A549 (cell line): ENCODE results near the gene BCAS3. TPM values are rescaled to one million over a fixed set of nuclear protein-coding genes. Genes with fewer than 3 reads are reported as not detected.

Source experiments
- ATAC-seq, 2 experiments: fragments of 200-7000 bp in 1 of 2; fragments of >200 bp in 1 of 2; cut with Nextera tagmentation in 1 of 2; cut with Tn5 transposase in 1 of 2; 3 replicates each; pipeline versions ENCODE4 v1.8.0 to v1.9.1; 2018 to 2020; ENCODE audit warnings: mild to moderate bottlenecking in 1 of 2, moderate library complexity in 1 of 2
- CTCF ChIA-PET: fragments of 300-600 bp; sonication (Branson Sonifier 250); formaldehyde crosslinking; extraction: SDS; loops from one replicate; lab custom pipeline; 2021; ENCODE audit warnings: antibody characterized with exemption, inconsistent platforms; lab: Yijun Ruan, JAX
- POLR2A ChIA-PET: fragments of 350-600 bp; formaldehyde crosslinking; extraction: SDS; loops from one replicate; lab custom pipeline; 2021; ENCODE audit warnings: antibody characterized with exemption, inconsistent platforms; lab: Yijun Ruan, JAX
- DNase-seq, 2 experiments: peaks; one replicate each; pipeline versions ENCODE4 v3.0.0 to v3.0.0-alpha.2; 2011 to 2016; ENCODE audit warnings: low read depth in 1 of 2, low spot score in 1 of 2
- FAIRE-seq: peaks from 2 replicates; lab custom pipeline; 2011; peaks lifted over from hg19 to GRCh38; lab: Jason Lieb, UNC
- H3K27ac ChIP-seq, 2 experiments: fragments of >200 bp; sonication (Bioruptor Twin); formaldehyde crosslinking; 3 replicates each; pipeline ENCODE4 v1.5.1; 2016 to 2017
- H3K4me1 ChIP-seq: fragments of >200 bp; sonication (Bioruptor Twin); formaldehyde crosslinking; 3 replicates; pipeline ENCODE4 v1.6.1; 2016
- H3K4me2 ChIP-seq: fragments of >200 bp; sonication (Bioruptor Twin); formaldehyde crosslinking; 3 replicates; pipeline ENCODE4 v1.6.1; 2016
- H3K4me3 ChIP-seq: fragments of >200 bp; sonication (Bioruptor Twin); formaldehyde crosslinking; 3 replicates; pipeline ENCODE4 v1.5.1; 2016
- H3K9me3 ChIP-seq: fragments of >200 bp; sonication (Bioruptor Twin); formaldehyde crosslinking; 3 replicates; pipeline ENCODE4 v1.6.1; 2016
- ATOH8 ChIP-seq: fragments of 250-450 bp; sonication (Bioruptor Pico); IDR thresholded peaks from 2 replicates; pipeline ENCODE4 v1.5.0; 2020; ENCODE audit warnings: low read depth, mild to moderate bottlenecking, moderate library complexity
- BCL3 ChIP-seq: fragments of >200 bp; sonication (Bioruptor Twin); formaldehyde crosslinking; IDR thresholded peaks from 3 replicates; pipeline ENCODE4 v1.6.1; 2016
- BHLHE40 ChIP-seq: IDR thresholded peaks from 2 replicates; pipeline ENCODE4 v1.6.1; 2012; ENCODE audit warnings: low read depth, low read length, inconsistent platforms
- CBX2 ChIP-seq: fragments of 200-600 bp; sonication (generic); IDR thresholded peaks from 2 replicates; pipeline ENCODE4 v1.6.1; 2016; ENCODE audit warnings: low read depth, mild to moderate bottlenecking, borderline replicate concordance
- CHD4 ChIP-seq: fragments of 200-600 bp; sonication (generic); IDR thresholded peaks from 2 replicates; pipeline ENCODE4 v1.6.1; 2016; ENCODE audit warnings: antibody characterized with exemption, mild to moderate bottlenecking, borderline replicate concordance
- E2F6 ChIP-seq: IDR thresholded peaks from 2 replicates; pipeline ENCODE4 v1.6.1; 2012; ENCODE audit warnings: low read depth, borderline replicate concordance
- FOSL2 ChIP-seq, 2 experiments: fragments of 450-650 bp in 1 of 2; fragments of >200 bp in 1 of 2; sonication (Bioruptor Twin) in 1 of 2; formaldehyde crosslinking; IDR thresholded peaks; 2 replicates each; pipeline versions ENCODE4 v1.5.0 to v1.6.1; 2016 to 2020; ENCODE audit warnings: mild to moderate bottlenecking in 1 of 2, moderate library complexity in 1 of 2
- FOXS1 ChIP-seq: fragments of 250-450 bp; sonication (Bioruptor Pico); IDR thresholded peaks from 2 replicates; pipeline ENCODE4 v1.5.0; 2020; ENCODE audit warnings: mild to moderate bottlenecking, moderate library complexity
- HDAC2 ChIP-seq: fragments of 200-600 bp; sonication (generic); IDR thresholded peaks from 2 replicates; pipeline ENCODE4 v1.6.1; 2016
- HOXA7 ChIP-seq: fragments of 250-450 bp; sonication (Bioruptor Pico); IDR thresholded peaks from 2 replicates; pipeline ENCODE4 v1.5.0; 2020; ENCODE audit warnings: mild to moderate bottlenecking, moderate library complexity
- HOXB13 ChIP-seq: fragments of 250-450 bp; sonication (Bioruptor Pico); IDR thresholded peaks from 2 replicates; pipeline ENCODE4 v1.5.0; 2020; ENCODE audit warnings: low read depth, mild to moderate bottlenecking, moderate library complexity
- HOXB5 ChIP-seq: fragments of 250-450 bp; sonication (Bioruptor Pico); IDR thresholded peaks from 2 replicates; pipeline ENCODE4 v1.5.0; 2020; ENCODE audit warnings: mild to moderate bottlenecking, moderate library complexity
- JUN ChIP-seq, 2 experiments: fragments of >200 bp; sonication (Bioruptor Twin); formaldehyde crosslinking; IDR thresholded peaks; 2 replicates in 1 of 2; 3 replicates in 1 of 2; pipeline ENCODE4 v1.6.1; 2016 to 2017
- MAX ChIP-seq: IDR thresholded peaks from 2 replicates; pipeline ENCODE4 v1.6.1; 2012
- MYC ChIP-seq: IDR thresholded peaks from 2 replicates; pipeline ENCODE4 v1.6.1; 2012; ENCODE audit warnings: mild to moderate bottlenecking, inconsistent platforms, low read length, improper control_type of control experiment, borderline replicate concordance
- NPAS2 ChIP-seq: fragments of 250-450 bp; sonication (Bioruptor Pico); IDR thresholded peaks from 2 replicates; pipeline ENCODE4 v1.8.0; 2022; ENCODE audit warnings: mild to moderate bottlenecking, moderate library complexity, borderline replicate concordance
- PBX3 ChIP-seq: IDR thresholded peaks from 2 replicates; pipeline ENCODE4 v1.6.1; 2012
- POLR2A ChIP-seq: IDR thresholded peaks from 2 replicates; pipeline ENCODE4 v1.6.1; 2012; ENCODE audit warnings: mild to moderate bottlenecking, low read length
- POLR2AphosphoS2 ChIP-seq: conservative IDR thresholded peaks from 2 replicates; pipeline ENCODE4 v1.6.1; 2012; ENCODE audit warnings: low read length, improper control_type of control experiment, inconsistent platforms
- RAD21 ChIP-seq, 2 experiments: fragments of >200 bp in 1 of 2; sonication (Bioruptor Twin) in 1 of 2; formaldehyde crosslinking in 1 of 2; IDR thresholded peaks in 1 of 2; conservative IDR thresholded peaks in 1 of 2; 2 replicates in 1 of 2; 3 replicates in 1 of 2; pipeline ENCODE4 v1.6.1; 2012 to 2018; ENCODE audit warnings: inconsistent platforms in 1 of 2
- REST ChIP-seq: fragments of 200-600 bp; sonication (generic); IDR thresholded peaks from 2 replicates; pipeline ENCODE4 v1.6.1; 2016; ENCODE audit warnings: antibody characterized with exemption, mild to moderate bottlenecking, moderate library complexity
- RNF2 ChIP-seq: fragments of 200-600 bp; sonication (generic); IDR thresholded peaks from 2 replicates; pipeline ENCODE4 v1.6.1; 2016; ENCODE audit warnings: low read depth, mild to moderate bottlenecking, antibody characterized with exemption, moderate library complexity, borderline replicate concordance
- TP53 ChIP-seq: fragments of 250-450 bp; sonication (Bioruptor Pico); IDR thresholded peaks from 2 replicates; pipeline ENCODE4 v1.5.0; 2021; ENCODE audit warnings: mild to moderate bottlenecking, moderate library complexity
- ZFP36 ChIP-seq: fragments of 450-650 bp; IDR thresholded peaks from 2 replicates; pipeline ENCODE4 v1.6.1; 2014; ENCODE audit warnings: borderline replicate concordance; ENCODE audit not compliant: partially characterized antibody
- ZNF302 ChIP-seq: fragments of 250-450 bp; sonication (Bioruptor Pico); IDR thresholded peaks from 2 replicates; pipeline ENCODE4 v1.9.0; 2021; ENCODE audit warnings: inconsistent platforms, mild to moderate bottlenecking, moderate library complexity
- WGBS: methylation state at CpG from one replicate; pipeline ENCODE4 v1.1.6; 2017; ENCODE audit errors: missing lambda C conversion rate; 5-methylcytosine and 5-hydroxymethylcytosine counted together
- polyA plus RNA-seq, 4 experiments: library from polyadenylated mRNA; depleted of rRNA in 3 of 4; stranded (reverse); fragments of >200 nt; fragmentation: RNase III in 1 of 4; extraction: RNeasy Plus Mini Kit Qiagen cat#74134 plus additional on column Dnase treatment in 1 of 4; gene quantifications; 2 replicates in 3 of 4; 3 replicates in 1 of 4; pipeline ENCODE4 v1.2.3, GENCODE V29; 2011 to 2017

The BCAS3 gene
- polyA plus RNA-seq, 2 of the 4 experiments (the other 2 are of a cell fraction) = 14.7 to 43.4 TPM

GRCh38 chr17:61303817-61304096, 626.1 kb downstream of the BCAS3 start:
- no peak overlapping the region for H3K4me2 ChIP-seq
- ChIA-PET CTCF (interaction anchor here (0.9 kb wide), 1 partner anchor 13 kb away, joined by 3 read pairs; no protein-coding TSS in a partner anchor), POLR2A (no interaction called here)
- ATAC-seq = no peak
- no peak for FAIRE-seq
- H3K27ac ChIP-seq = no peak overlapping the region
- no peak for DNase-seq
- no peaks in the 10 kb centered on the region for H3K9me3 ChIP-seq
- H3K4me3 ChIP-seq = no peak overlapping the region
- no peak for TF ChIP-seq FOSL2 (IDR thresholded peaks at IDR 0.05)
- TF ChIP-seq FOSL2 (CRISPR knock-in tag; IDR thresholded peaks at IDR 0.05) = no peak
- no peak for TF ChIP-seq CBX2
- TF ChIP-seq POLR2A = no peak
- no peak for TF ChIP-seq JUN (IDR thresholded peaks at IDR 0.05)
- TF ChIP-seq HOXB13 (CRISPR knock-in tag) = no peak
- no peak for TF ChIP-seq MAX
- TF ChIP-seq TP53 (CRISPR knock-in tag) = no peak
- no peak for TF ChIP-seq FOXS1 (CRISPR knock-in tag)
- no peak for TF ChIP-seq ZFP36
- no peak for TF ChIP-seq HOXA7 (CRISPR knock-in tag)
- peaks cover 12% of the 10 kb centered on the region for H3K4me1 ChIP-seq

GRCh38 chr17:61305024-61305423, 627.4 kb downstream of the BCAS3 start:
- Histone ChIP-seq H3K4me2 (no peak overlapping the region), H3K4me3 (no peak overlapping the region), H3K27ac (0 out of 6 replicates have a peak overlapping the region, but pooled peaks of 1 of the 2 experiments have one; percentile 2), H3K9me3 (no peaks in the 10 kb centered on the region), H3K4me1 (peaks cover 25% of the 10 kb centered on the region)
- CTCF ChIA-PET = interaction anchor here (0.5 to 3.6 kb wide), 3 partner anchors 13 to 584 kb away, joined by 3 to 9 read pairs (median 3); no protein-coding TSS in a partner anchor
- no peak for FAIRE-seq
- POLR2A ChIA-PET = interaction anchor here (0.6 kb wide), 1 partner anchor 779 kb away, joined by 3 read pairs; the partner anchor contains the start of gene APPBP2
- no peak for DNase-seq
- TF ChIP-seq POLR2AphosphoS2 (no peak), BHLHE40 (no peak), HOXB5 (no peak), RAD21 (conservative IDR thresholded peaks at IDR 0.05 in 1 of 2, IDR thresholded peaks at IDR 0.05 in 1 of 2) (no peak), BCL3 (no peak), E2F6 (no peak), PBX3 (no peak), HDAC2 (no peak)
- TF ChIP-seq, all 56 proteins: peak for 0
- no peak for ATAC-seq
- 25% methylated on average over 1 of the region's 1 CpG for WGBS

- Histone ChIP-seq H3K4me2 (no peak overlapping the region), H3K4me1 (peaks cover 33% of the 10 kb centered on the region), H3K9me3 (no peaks in the 10 kb centered on the region), H3K4me3 (no peak overlapping the region), H3K27ac (no peak overlapping the region)
- ChIA-PET CTCF (interaction anchor here (1.3 to 3.6 kb wide), 3 partner anchors 11 to 585 kb away, joined by 3 to 10 read pairs (median 9); no protein-coding TSS in a partner anchor), POLR2A (no interaction called here)
- ATAC-seq = no peak
- FAIRE-seq = no peak
- no peak for DNase-seq
- 84% methylated on average over 2 of the region's 2 CpGs for WGBS
- TF ChIP-seq ZNF302 (CRISPR knock-in tag) (no peak), MYC (no peak), ATOH8 (CRISPR knock-in tag) (no peak), BHLHE40 (no peak), MAX (no peak), REST (no peak), BCL3 (no peak), RNF2 (no peak), NPAS2 (no peak), TP53 (CRISPR knock-in tag) (no peak), CHD4 (no peak)
These were observed 628.4 kb downstream of the BCAS3 start for GRCh38 chr17:61306003-61306402.
